Mammary epithelial cell (primary cell): ENCODE measurements around the gene GGCX.

Experiments
- EZH2 ChIP-seq: IDR thresholded peaks from 2 replicates; pipeline ENCODE4 v1.6.1; 2012; ENCODE audit warnings: low read length, inconsistent platforms, borderline replicate concordance
- TF ChIP-seq, protein P1 (sequence below), 2 donors: IDR thresholded peaks in 1 of 2; conservative IDR thresholded peaks in 1 of 2; 2 replicates each; pipeline ENCODE4 v1.5.1; 2011 to 2012; ENCODE audit warnings: inconsistent platforms in 2 of 2, low read length in 2 of 2, mild to moderate bottlenecking in 2 of 2, control low read depth in 1 of 2, low read depth in 1 of 2; ENCODE audit not compliant: insufficient read depth in 1 of 2; ENCODE audit errors: extremely low read depth in 1 of 2

- TF ChIP-seq, protein P1, sequence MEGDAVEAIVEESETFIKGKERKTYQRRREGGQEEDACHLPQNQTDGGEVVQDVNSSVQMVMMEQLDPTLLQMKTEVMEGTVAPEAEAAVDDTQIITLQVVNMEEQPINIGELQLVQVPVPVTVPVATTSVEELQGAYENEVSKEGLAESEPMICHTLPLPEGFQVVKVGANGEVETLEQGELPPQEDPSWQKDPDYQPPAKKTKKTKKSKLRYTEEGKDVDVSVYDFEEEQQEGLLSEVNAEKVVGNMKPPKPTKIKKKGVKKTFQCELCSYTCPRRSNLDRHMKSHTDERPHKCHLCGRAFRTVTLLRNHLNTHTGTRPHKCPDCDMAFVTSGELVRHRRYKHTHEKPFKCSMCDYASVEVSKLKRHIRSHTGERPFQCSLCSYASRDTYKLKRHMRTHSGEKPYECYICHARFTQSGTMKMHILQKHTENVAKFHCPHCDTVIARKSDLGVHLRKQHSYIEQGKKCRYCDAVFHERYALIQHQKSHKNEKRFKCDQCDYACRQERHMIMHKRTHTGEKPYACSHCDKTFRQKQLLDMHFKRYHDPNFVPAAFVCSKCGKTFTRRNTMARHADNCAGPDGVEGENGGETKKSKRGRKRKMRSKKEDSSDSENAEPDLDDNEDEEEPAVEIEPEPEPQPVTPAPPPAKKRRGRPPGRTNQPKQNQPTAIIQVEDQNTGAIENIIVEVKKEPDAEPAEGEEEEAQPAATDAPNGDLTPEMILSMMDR (conservative IDR thresholded peaks at IDR 0.05 in 1 of 2, IDR thresholded peaks at IDR 0.05 in 1 of 2; ENCODE audit: extremely low read depth in 1 of 2, insufficient read depth in 1 of 2, low read depth in 1 of 2, low read length in 2 of 2), result no peak
- no peak for TF ChIP-seq EZH2
These were observed 4.2 kb downstream of the GGCX start for GRCh38 chr2:85557130-85557529.
